CD14-positive monocyte (primary cell): ENCODE measurements around the gene TMEM37. TPM values are rescaled to one million over a fixed set of nuclear protein-coding genes. Genes with fewer than 3 reads are reported as not detected.

Source experiments
- DNase-seq, 3 donors: peaks; one replicate each; pipeline ENCODE4 v3.0.0-alpha.2; 2011 to 2022
- H2AFZ ChIP-seq: 2 replicates; pipeline ENCODE4 v1.6.0; 2012; ENCODE audit warnings: mild to moderate bottlenecking, low read depth, low read length, inconsistent platforms; ENCODE audit not compliant: insufficient read depth, poor library complexity, severe bottlenecking
- H3K27ac ChIP-seq, 2 donors: 1 replicate in 1 of 2; 2 replicates in 1 of 2; pipeline ENCODE4 v1.5.1; 2012 to 2013; ENCODE audit warnings: low read length in 2 of 2, control low read depth in 1 of 2, inconsistent platforms in 1 of 2, low read depth in 1 of 2, mild to moderate bottlenecking in 1 of 2
- H3K27me3 ChIP-seq, 2 donors: one replicate each; pipeline versions ENCODE4 v1.6.0 to v1.6.1; 2011 to 2013; ENCODE audit warnings: low read length in 2 of 2; ENCODE audit not compliant: control insufficient read depth in 2 of 2, insufficient read depth in 2 of 2
- H3K36me3 ChIP-seq, 2 donors: replicated peaks in 1 of 2; 1 replicate in 1 of 2; 2 replicates in 1 of 2; pipeline versions ENCODE4 v1.5.1 to v1.6.1; 2012 to 2013; ENCODE audit warnings: low read length in 2 of 2, control low read depth in 1 of 2, inconsistent platforms in 1 of 2, mild to moderate bottlenecking in 1 of 2; ENCODE audit not compliant: insufficient read depth in 2 of 2, control insufficient read depth in 1 of 2
- H3K4me1 ChIP-seq, 2 donors: 1 replicate in 1 of 2; 2 replicates in 1 of 2; pipeline versions ENCODE4 v1.5.1 to v1.6.1; 2012 to 2013; ENCODE audit warnings: low read length in 2 of 2, control low read depth in 1 of 2, inconsistent platforms in 1 of 2, mild to moderate bottlenecking in 1 of 2, moderate library complexity in 1 of 2; ENCODE audit not compliant: insufficient read depth in 2 of 2, control insufficient read depth in 1 of 2
- H3K4me2 ChIP-seq: replicated peaks from 2 replicates; pipeline ENCODE3; 2012; ENCODE audit warnings: low read length, moderate library complexity, mild to moderate bottlenecking; ENCODE audit not compliant: poor library complexity, severe bottlenecking; ENCODE audit errors: extremely low read depth
- H3K4me3 ChIP-seq, 3 experiments: fragments of 200-600 bp in 1 of 3; sonication (generic) in 1 of 3; replicated peaks in 1 of 3; 1 replicate in 2 of 3; 2 replicates in 1 of 3; pipeline ENCODE4 v1.5.1; 2011 to 2013; ENCODE audit warnings: low read length in 3 of 3, mild to moderate bottlenecking in 3 of 3, control low read depth in 2 of 3, low read depth in 2 of 3, inconsistent platforms in 1 of 3, moderate library complexity in 1 of 3
- H3K79me2 ChIP-seq: 2 replicates; pipeline ENCODE4 v1.6.0; 2012; ENCODE audit warnings: mild to moderate bottlenecking, control low read depth, inconsistent platforms, low read length, moderate library complexity; ENCODE audit not compliant: insufficient read depth
- H3K9ac ChIP-seq: 2 replicates; pipeline ENCODE4 v1.6.0; 2017; ENCODE audit warnings: low read length, mild to moderate bottlenecking; ENCODE audit not compliant: insufficient read depth, poor library complexity, severe bottlenecking
- H3K9me3 ChIP-seq, 2 donors: replicated peaks in 1 of 2; 1 replicate in 1 of 2; 2 replicates in 1 of 2; pipeline versions ENCODE4 v1.5.1 to v1.6.1; 2012 to 2013; ENCODE audit warnings: low read length in 2 of 2, control low read depth in 1 of 2; ENCODE audit not compliant: control insufficient read depth in 1 of 2, insufficient read depth in 1 of 2
- H4K20me1 ChIP-seq: 2 replicates; pipeline ENCODE4 v1.6.0; 2012; ENCODE audit warnings: mild to moderate bottlenecking, low read length, control low read depth, moderate library complexity; ENCODE audit not compliant: insufficient read depth
- H3K27ac Mint-ChIP-seq, 7 donors: one replicate each; pipeline ENCODE4 v1.8.0; 2020; ENCODE audit warnings: mild to moderate bottlenecking in 7 of 7, mixed read lengths in 7 of 7, moderate library complexity in 6 of 7, inconsistent platforms in 2 of 7
- H3K27me3 Mint-ChIP-seq, 3 donors: one replicate each; pipeline ENCODE4 v1.8.0; 2021 to 2022; ENCODE audit warnings: low read depth in 3 of 3, mild to moderate bottlenecking in 3 of 3, mixed read lengths in 3 of 3, moderate library complexity in 3 of 3, inconsistent platforms in 1 of 3
- H3K36me3 Mint-ChIP-seq, 2 donors: one replicate each; pipeline ENCODE4 v1.8.0; 2020; ENCODE audit warnings: mixed read lengths in 2 of 2, inconsistent platforms in 1 of 2, mild to moderate bottlenecking in 1 of 2
- H3K4me1 Mint-ChIP-seq: one replicate; pipeline ENCODE4 v1.8.0; 2020; ENCODE audit warnings: mild to moderate bottlenecking, mixed read lengths
- H3K4me3 Mint-ChIP-seq, 2 donors: one replicate each; pipeline ENCODE4 v1.8.0; 2020; ENCODE audit warnings: mild to moderate bottlenecking in 2 of 2, mixed read lengths in 2 of 2, moderate library complexity in 1 of 2
- H3K9me3 Mint-ChIP-seq, 7 donors: one replicate each; pipeline ENCODE4 v1.8.0; 2020 to 2022; ENCODE audit warnings: mixed read lengths in 7 of 7, mild to moderate bottlenecking in 6 of 7, moderate library complexity in 6 of 7, inconsistent platforms in 2 of 7
- CTCF ChIP-seq: fragments of 200-600 bp; IDR thresholded peaks from one replicate; pipeline ENCODE4 v1.8.0; 2022; ENCODE audit warnings: antibody characterized with exemption, mild to moderate bottlenecking
- WGBS: methylation state at CpG from one replicate; pipeline ENCODE4 v1.1.5; 2013; ENCODE audit warnings: missing lambda C conversion rate; ENCODE audit not compliant: insufficient coverage; 5-methylcytosine and 5-hydroxymethylcytosine counted together
- intact Hi-C, 2 donors: fragments of 100-400 bp; cut with micrococcal nuclease; formaldehyde crosslinking; loops; one replicate each; pipeline versions ENCODE4 v1.15.0 to v1.15.1; 2023
- polyA plus RNA-seq, 3 donors: library from polyadenylated mRNA; depleted of rRNA in 1 of 3; unstranded in 2 of 3; stranded (reverse) in 1 of 3; fragments of 300-500 nt in 2 of 3; fragments of >200 nt in 1 of 3; fragmentation: Illumina TruSeq in 2 of 3; gene quantifications; 1 replicate in 2 of 3; 2 replicates in 1 of 3; pipeline ENCODE4 v1.2.3, GENCODE V29; 2012 to 2021

TMEM37 gene
- polyA plus RNA-seq, 3 donors: not detected

- no peak overlapping the region for H3K9ac ChIP-seq
- peaks cover 0 to 2% of the 10 kb centered on the region in 2 donors for H3K9me3 ChIP-seq
- H3K4me1 ChIP-seq: no peaks in the 10 kb centered on the region
- no peaks in the 10 kb centered on the region for H4K20me1 ChIP-seq
- H3K27ac ChIP-seq: no peak overlapping the region
- Mint-ChIP-seq H3K27ac (no peak overlapping the region), H3K4me3 (no peak overlapping the region), H3K9me3 (peaks cover 0 to 5% (median 3%) of the 10 kb centered on the region in 7 donors), H3K27me3 (peaks cover 0 to 15% (median 11%) of the 10 kb centered on the region in 3 donors), H3K36me3 (no peaks in the 10 kb centered on the region), H3K4me1 (peaks cover 1% of the 10 kb centered on the region)
- intact Hi-C loops: no loop called here
- H3K27me3 ChIP-seq: no peaks in the 10 kb centered on the region
- H3K36me3 ChIP-seq: no peaks in the 10 kb centered on the region
- 100% methylated on average over 1 of the region's 4 CpGs for WGBS
- H3K4me2 ChIP-seq: no peak overlapping the region
- no peak overlapping the region for H2AFZ ChIP-seq
- DNase-seq: no peak
- no peak overlapping the region for H3K4me3 ChIP-seq
- H3K79me2 ChIP-seq: no peaks in the 10 kb centered on the region
- no peak for TF ChIP-seq CTCF
Observed at GRCh38 chr2:119416299-119416923, 15.2 kb upstream of the TMEM37 start.

DNA sequence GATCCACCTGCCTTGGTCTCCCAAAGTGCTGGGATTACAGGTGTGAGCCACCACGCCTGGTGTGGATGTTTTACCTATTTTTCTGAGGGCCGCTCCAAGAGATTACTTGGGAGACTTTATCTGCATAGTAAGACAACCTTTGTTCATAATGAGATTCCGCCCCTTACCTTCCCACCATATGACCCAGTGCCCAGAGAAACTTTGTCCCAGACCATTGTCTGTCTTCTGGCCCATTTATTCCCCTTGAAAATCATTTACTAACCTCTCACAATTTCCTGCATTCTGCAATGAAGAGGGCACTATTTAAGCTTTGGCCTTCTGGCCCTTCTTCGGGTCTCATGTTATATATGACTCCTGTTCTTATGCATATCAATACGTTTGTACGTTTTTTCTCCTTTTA lies 13.7 kb upstream of the TMEM37 start:
- Histone ChIP-seq H3K4me3 (no peak overlapping the region), H3K9me3 (peaks cover 0 to 2% of the 10 kb centered on the region in 2 donors), H3K79me2 (no peaks in the 10 kb centered on the region), H3K4me2 (no peak overlapping the region), H3K27ac (no peak overlapping the region), H2AFZ (no peak overlapping the region), H3K9ac (no peak overlapping the region), H3K36me3 (no peaks in the 10 kb centered on the region), H3K27me3 (peaks cover 0 to under 1% of the 10 kb centered on the region in 2 donors), H4K20me1 (no peaks in the 10 kb centered on the region), H3K4me1 (no peaks in the 10 kb centered on the region)
- Mint-ChIP-seq H3K36me3 (no peaks in the 10 kb centered on the region), H3K9me3 (peaks cover 2 to 6% (median 4%) of the 10 kb centered on the region in 7 donors), H3K27ac (no peak overlapping the region), H3K4me3 (no peak overlapping the region), H3K27me3 (peaks cover 3 to 14% (median 9%) of the 10 kb centered on the region in 3 donors), H3K4me1 (peaks cover 1% of the 10 kb centered on the region)
- intact Hi-C loops: no loop called here
- TF ChIP-seq CTCF: no peak
- DNase-seq: no peak
- 83% methylated on average over 2 of the region's 6 CpGs for WGBS
